WTC11 (cell line): ENCODE data around the gene ETNK2.

ENCODE experiments used
- AFF4 ChIP-seq: sonication (generic); formaldehyde crosslinking; IDR thresholded peaks from 2 replicates; pipeline ENCODE4 v1.8.1; 2023; ENCODE audit warnings: mild to moderate bottlenecking, missing genetic modification reagents, borderline replicate concordance
- CBFB ChIP-seq: sonication (generic); formaldehyde crosslinking; IDR thresholded peaks from 2 replicates; pipeline ENCODE4 v1.8.1; 2022; ENCODE audit warnings: mild to moderate bottlenecking, low read depth, missing genetic modification reagents
- CTCF ChIP-seq: fragments of 200-600 bp; IDR thresholded peaks from 2 replicates; pipeline ENCODE4 v1.8.0; 2022; ENCODE audit warnings: antibody characterized with exemption
- ELF4 ChIP-seq: sonication (generic); formaldehyde crosslinking; IDR thresholded peaks from 2 replicates; pipeline ENCODE4 v1.8.1; 2022; ENCODE audit warnings: low read depth, mild to moderate bottlenecking, moderate library complexity, missing genetic modification reagents
- FOXP4 ChIP-seq: sonication (generic); formaldehyde crosslinking; IDR thresholded peaks from 2 replicates; pipeline ENCODE4 v1.8.0; 2022; ENCODE audit warnings: mild to moderate bottlenecking, missing genetic modification reagents
- IRF1 ChIP-seq: sonication (generic); formaldehyde crosslinking; IDR thresholded peaks from 2 replicates; pipeline ENCODE4 v1.8.0; 2023; ENCODE audit warnings: missing genetic modification reagents
- MAX ChIP-seq: sonication (generic); formaldehyde crosslinking; IDR thresholded peaks from 2 replicates; pipeline ENCODE4 v1.8.0; 2022; ENCODE audit warnings: mild to moderate bottlenecking, missing genetic modification reagents
- PRDM15 ChIP-seq: sonication (generic); formaldehyde crosslinking; IDR thresholded peaks from 2 replicates; pipeline ENCODE4 v1.8.0; 2022; ENCODE audit warnings: missing genetic modification reagents
- PREB ChIP-seq: sonication (generic); formaldehyde crosslinking; IDR thresholded peaks from 2 replicates; pipeline ENCODE4 v1.8.1; 2022; ENCODE audit warnings: mild to moderate bottlenecking, missing genetic modification reagents, moderate library complexity, borderline replicate concordance
- TP53 ChIP-seq: sonication (generic); formaldehyde crosslinking; IDR thresholded peaks from 2 replicates; pipeline ENCODE4 v1.8.1; 2023; ENCODE audit warnings: mild to moderate bottlenecking, missing genetic modification reagents
- USF1 ChIP-seq: sonication (generic); formaldehyde crosslinking; IDR thresholded peaks from 2 replicates; pipeline ENCODE4 v1.8.0; 2022; ENCODE audit warnings: mild to moderate bottlenecking, missing genetic modification reagents

- no peak for TF ChIP-seq AFF4
- TF ChIP-seq CTCF = no peak
- no peak for TF ChIP-seq TP53 (CRISPR knock-in tag)
- no peak for TF ChIP-seq PREB
- TF ChIP-seq CBFB (CRISPR knock-in tag) = no peak
- no peak for TF ChIP-seq ELF4
- no peak for TF ChIP-seq IRF1 (CRISPR knock-in tag)
- no peak for TF ChIP-seq USF1 (CRISPR knock-in tag)
- no peak for TF ChIP-seq FOXP4 (CRISPR knock-in tag)
- TF ChIP-seq PRDM15 (CRISPR knock-in tag) = no peak
- no peak for TF ChIP-seq MAX (CRISPR knock-in tag)
Observed at GRCh38 chr1:204088596-204088995, 63.2 kb downstream of the ETNK2 start.
